Lower leg skin (tissue), 4 donors: ENCODE data around the gene PSMD1. TPM values are rescaled to one million over a fixed set of nuclear protein-coding genes. Genes with fewer than 3 reads are reported as not detected.
"Not testable (repeated sequence)": the region's sequence is repeated elsewhere in the genome, so short reads cannot be mapped to it uniquely, and the experiment has no call there.

Experiments
- DNase-seq, 2 donors: peaks; one replicate each; pipeline ENCODE4 v3.0.0-alpha.2; 2019; ENCODE audit warnings: low spot score in 2 of 2
- H3K4me3 ChIP-seq: fragments of 200-600 bp; sonication (generic); 2 replicates; pipeline ENCODE4 v1.5.1; 2017; ENCODE audit warnings: mild to moderate bottlenecking, low read depth; ENCODE audit not compliant: poor library complexity, severe bottlenecking
- CTCF ChIP-seq, 3 donors: fragments of 450-650 bp; IDR thresholded peaks; one replicate each; pipeline ENCODE4 v1.5.1; 2016; ENCODE audit warnings: antibody characterized with exemption in 3 of 3, mild to moderate bottlenecking in 3 of 3, moderate library complexity in 2 of 3
- POLR2A ChIP-seq, 2 donors: fragments of 450-650 bp; IDR thresholded peaks; one replicate each; pipeline ENCODE4 v1.6.1; 2016 to 2017; ENCODE audit warnings: antibody characterized with exemption in 2 of 2, mild to moderate bottlenecking in 1 of 2, moderate library complexity in 1 of 2
- WGBS, 2 donors: methylation state at CpG; one replicate each; pipeline ENCODE4 v1.1.5; 2018; 5-methylcytosine and 5-hydroxymethylcytosine counted together
- intact Hi-C: fragments of 100-400 bp; cut with DNase I; formaldehyde crosslinking; loops from one replicate; pipeline ENCODE4 v1.15.0; 2023; ENCODE audit warnings: low total_unique reads
- total RNA-seq, 4 donors: library from RNA; depleted of rRNA; stranded (reverse); fragments of >200 nt; gene quantifications; one replicate each; pipeline ENCODE4 v1.1.0, GENCODE V29; 2016

Gene PSMD1
- total RNA-seq, 4 donors from 2014 or later = 49.8 to 67.9 (median 57.4) TPM

GRCh38 chr2:231057590-231057989, 923 bp downstream of the PSMD1 start:
- intact Hi-C loops = no loop called here
- TF ChIP-seq POLR2A (IDR thresholded peaks at IDR 0.05) = no peak
- TF ChIP-seq CTCF (IDR thresholded peaks at IDR 0.05) = no peak
- peak overlapping the region; percentile 92 for H3K4me3 ChIP-seq
- no peak for DNase-seq
- WGBS, 2 donors = 4 to 10% methylated on average over 10 of the region's 10 CpGs

- 77 to 81% methylated on average over 4 of the region's 4 CpGs for WGBS, 2 donors
- intact Hi-C loops = no loop called here
- H3K4me3 ChIP-seq = no peak overlapping the region
- no peak for TF ChIP-seq CTCF (IDR thresholded peaks at IDR 0.05)
- TF ChIP-seq POLR2A (IDR thresholded peaks at IDR 0.05) = no peak
- no peak for DNase-seq
Observed at GRCh38 chr2:231058761-231059550, 2.3 kb downstream of the PSMD1 start.

- no peak for DNase-seq
- intact Hi-C loops = no loop called here
- TF ChIP-seq POLR2A (IDR thresholded peaks at IDR 0.05) (no peak), CTCF (IDR thresholded peaks at IDR 0.05) (no peak)
- WGBS, 2 donors = 79 to 81% methylated on average over 2 of the region's 2 CpGs
- no peak overlapping the region for H3K4me3 ChIP-seq
Observed at GRCh38 chr2:231059756-231060155, 3.1 kb downstream of the PSMD1 start.

GRCh38 chr2:231062776-231063175, 6.1 kb downstream of the PSMD1 start:
- no peak for DNase-seq
- intact Hi-C loops = no loop called here
- no peak overlapping the region for H3K4me3 ChIP-seq
- WGBS, 2 donors = 89 to 90% methylated on average over 3 of the region's 3 CpGs
- TF ChIP-seq CTCF (IDR thresholded peaks at IDR 0.05) = no peak
- no peak for TF ChIP-seq POLR2A (IDR thresholded peaks at IDR 0.05)

- H3K4me3 ChIP-seq = no peak overlapping the region
- intact Hi-C loops = no loop called here
- 94 to 100% methylated on average over 1 of the region's 1 CpG for WGBS, 2 donors
- DNase-seq = no peak
- no peak for TF ChIP-seq POLR2A (IDR thresholded peaks at IDR 0.05)
- TF ChIP-seq CTCF (IDR thresholded peaks at IDR 0.05) = no peak
Observed at GRCh38 chr2:231063347-231063746, 6.7 kb downstream of the PSMD1 start.

- WGBS, 2 donors = 96 to 100% methylated on average over 1 of the region's 1 CpG
- intact Hi-C loops = no loop called here
Observed at GRCh38 chr2:231065966-231066365, 9.3 kb downstream of the PSMD1 start.

GRCh38 chr2:231067531-231067930, 10.9 kb downstream of the PSMD1 start:
- DNase-seq, H3K4me3 ChIP-seq, intact Hi-C loops: not testable (repeated sequence)
- WGBS, 2 donors = 80 to 94% methylated on average over 8 of the region's 8 CpGs

More at GRCh38 chr2:231065966-231066365, 9.3 kb downstream of the PSMD1 start:
- TF ChIP-seq CTCF (IDR thresholded peaks at IDR 0.05) (no peak), POLR2A (IDR thresholded peaks at IDR 0.05) (no peak)
- H3K4me3 ChIP-seq = no peak overlapping the region
- DNase-seq = no peak
